Choroid plexus epithelial cell (primary cell): ENCODE measurements around the gene GPRC5A.

Source experiments
- DNase-seq: peaks from one replicate; pipeline ENCODE4 v3.0.0-alpha.2; 2010; ENCODE audit warnings: low read depth
- H3K4me3 ChIP-seq: 2 replicates; pipeline ENCODE4 v1.5.1; 2011; ENCODE audit warnings: low read depth, mild to moderate bottlenecking, control low read depth, low read length, moderate library complexity
- TF ChIP-seq, protein P1 (sequence below): conservative IDR thresholded peaks from 2 replicates; pipeline ENCODE4 v1.5.1; 2011; ENCODE audit warnings: low read depth, mild to moderate bottlenecking, control low read depth, inconsistent platforms, low read length, moderate library complexity

Gene GPRC5A

DNA sequence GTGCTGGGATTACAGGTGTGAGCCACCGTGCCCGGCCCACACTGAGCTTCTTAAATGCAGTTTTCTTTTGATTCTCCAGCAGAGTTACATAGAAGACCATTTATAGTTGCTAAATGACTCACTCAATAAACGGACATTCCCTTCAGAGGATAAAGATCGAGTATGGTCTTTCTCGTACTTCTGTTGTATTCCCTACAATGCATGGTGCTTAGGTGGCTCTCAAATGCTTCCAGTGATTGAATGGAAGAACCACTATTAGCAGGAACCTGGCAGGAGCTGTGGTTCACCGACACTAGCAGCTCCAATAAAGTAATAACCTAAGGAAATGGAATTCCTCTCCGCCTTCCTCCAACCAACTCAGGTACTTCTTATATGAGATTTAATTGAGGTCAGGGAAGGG lies 3.9 kb upstream of the GPRC5A start:
- DNase-seq = no peak
- no peak overlapping the region for H3K4me3 ChIP-seq
- TF ChIP-seq, protein P1, sequence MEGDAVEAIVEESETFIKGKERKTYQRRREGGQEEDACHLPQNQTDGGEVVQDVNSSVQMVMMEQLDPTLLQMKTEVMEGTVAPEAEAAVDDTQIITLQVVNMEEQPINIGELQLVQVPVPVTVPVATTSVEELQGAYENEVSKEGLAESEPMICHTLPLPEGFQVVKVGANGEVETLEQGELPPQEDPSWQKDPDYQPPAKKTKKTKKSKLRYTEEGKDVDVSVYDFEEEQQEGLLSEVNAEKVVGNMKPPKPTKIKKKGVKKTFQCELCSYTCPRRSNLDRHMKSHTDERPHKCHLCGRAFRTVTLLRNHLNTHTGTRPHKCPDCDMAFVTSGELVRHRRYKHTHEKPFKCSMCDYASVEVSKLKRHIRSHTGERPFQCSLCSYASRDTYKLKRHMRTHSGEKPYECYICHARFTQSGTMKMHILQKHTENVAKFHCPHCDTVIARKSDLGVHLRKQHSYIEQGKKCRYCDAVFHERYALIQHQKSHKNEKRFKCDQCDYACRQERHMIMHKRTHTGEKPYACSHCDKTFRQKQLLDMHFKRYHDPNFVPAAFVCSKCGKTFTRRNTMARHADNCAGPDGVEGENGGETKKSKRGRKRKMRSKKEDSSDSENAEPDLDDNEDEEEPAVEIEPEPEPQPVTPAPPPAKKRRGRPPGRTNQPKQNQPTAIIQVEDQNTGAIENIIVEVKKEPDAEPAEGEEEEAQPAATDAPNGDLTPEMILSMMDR = no peak

DNA sequence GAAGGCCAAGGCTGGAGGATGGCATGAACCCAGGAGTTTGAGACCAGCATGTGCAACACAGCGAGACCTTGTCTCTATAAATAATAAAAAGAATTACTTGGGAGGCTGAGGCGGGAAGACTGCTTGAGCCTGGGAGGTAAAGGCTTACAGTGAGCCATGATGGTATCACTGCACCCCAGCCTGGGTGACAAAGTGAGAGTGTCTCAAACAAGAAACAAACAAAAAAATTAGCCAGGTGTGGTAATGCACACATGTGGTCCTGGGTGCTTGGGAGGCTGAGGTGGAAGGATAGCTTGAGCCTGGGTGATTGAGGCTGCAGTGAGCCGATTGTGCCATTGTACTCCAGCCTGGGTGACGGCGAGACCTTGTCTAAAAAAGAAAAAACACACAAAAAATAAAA lies 1.7 kb upstream of the GPRC5A start:
- TF ChIP-seq, protein P1 = no peak
- no peak overlapping the region for H3K4me3 ChIP-seq
- no peak for DNase-seq

DNA sequence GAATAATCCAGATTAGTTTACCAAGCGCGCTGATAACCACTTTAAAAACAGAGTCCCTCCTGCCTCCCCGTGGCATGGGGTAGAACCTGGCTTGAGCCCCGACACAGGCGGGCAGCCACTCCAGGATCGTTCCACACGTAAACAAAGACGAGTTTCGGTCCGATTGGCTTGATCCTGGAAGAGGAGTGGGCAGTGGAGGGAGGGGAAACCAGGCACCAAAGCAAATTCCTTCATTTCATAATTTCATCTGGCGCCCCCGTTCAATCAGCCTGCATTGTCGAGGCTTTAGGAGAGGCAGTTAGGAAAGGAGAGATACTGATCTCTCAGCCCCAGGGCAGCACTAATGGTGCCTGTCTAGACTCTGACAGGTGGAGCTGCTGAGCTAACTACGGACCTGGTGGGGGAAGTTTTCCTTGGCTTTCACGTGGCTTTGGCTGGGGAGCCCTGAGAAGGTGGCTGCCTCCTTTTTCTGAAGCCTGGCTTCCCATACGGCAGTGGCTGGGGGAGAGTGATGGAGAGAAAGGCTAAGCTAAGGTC lies 751 bp upstream of the GPRC5A start:
- H3K4me3 ChIP-seq = peak overlapping the region; percentile 70
- TF ChIP-seq, protein P1 = peak; percentile 50
- peak; percentile 80 for DNase-seq

DNA sequence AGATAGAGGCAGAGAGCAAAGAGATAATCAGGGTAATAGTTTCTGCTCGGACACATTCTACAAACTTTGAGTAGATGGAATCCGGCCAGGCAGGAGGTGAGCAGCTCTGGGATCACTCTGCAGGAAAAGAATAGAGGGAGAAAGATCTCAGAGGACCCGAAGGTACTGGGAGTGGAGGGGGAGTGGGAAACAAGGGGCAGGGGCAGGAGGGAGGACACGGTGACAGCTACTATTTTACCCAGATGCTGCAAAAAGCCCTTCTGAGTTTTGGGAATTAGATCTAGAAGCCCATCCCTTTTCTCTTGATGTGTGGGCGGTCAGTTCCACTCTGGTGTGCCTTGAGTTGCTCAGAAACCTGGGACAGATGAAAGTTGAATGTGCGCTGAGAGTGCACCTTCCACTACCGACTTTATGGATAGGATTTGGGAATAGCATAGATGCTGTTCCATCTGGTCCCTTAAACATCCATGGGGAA lies 556 bp downstream of the GPRC5A start:
- H3K4me3 ChIP-seq = peak overlapping the region; percentile 70
- TF ChIP-seq, protein P1 = no peak
- no peak for DNase-seq

DNA sequence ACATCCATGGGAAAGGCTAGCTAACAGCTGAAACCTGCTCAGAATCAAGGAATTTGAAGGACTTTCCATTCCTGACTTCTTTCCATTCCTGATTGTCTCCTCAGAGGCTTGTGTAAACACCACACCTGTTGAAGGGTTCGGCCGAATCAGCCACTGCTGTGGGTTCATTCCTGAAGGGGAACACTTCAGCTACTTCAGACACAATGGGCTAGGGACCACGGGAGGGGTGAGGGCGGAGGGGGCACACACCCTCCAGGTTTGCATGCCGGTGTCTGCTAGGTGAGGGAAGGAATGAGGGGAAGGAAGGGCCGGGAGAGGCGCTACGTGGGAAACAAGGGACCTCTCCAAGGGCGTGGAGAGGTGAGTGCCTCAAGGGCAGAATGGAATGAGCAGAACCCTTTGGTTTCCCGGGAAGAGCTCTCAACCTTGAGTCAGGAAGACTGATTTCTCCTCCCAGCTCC lies 1.3 kb downstream of the GPRC5A start:
- peak overlapping the region; percentile 70 for H3K4me3 ChIP-seq
- TF ChIP-seq, protein P1 = no peak
- DNase-seq = no peak

DNA sequence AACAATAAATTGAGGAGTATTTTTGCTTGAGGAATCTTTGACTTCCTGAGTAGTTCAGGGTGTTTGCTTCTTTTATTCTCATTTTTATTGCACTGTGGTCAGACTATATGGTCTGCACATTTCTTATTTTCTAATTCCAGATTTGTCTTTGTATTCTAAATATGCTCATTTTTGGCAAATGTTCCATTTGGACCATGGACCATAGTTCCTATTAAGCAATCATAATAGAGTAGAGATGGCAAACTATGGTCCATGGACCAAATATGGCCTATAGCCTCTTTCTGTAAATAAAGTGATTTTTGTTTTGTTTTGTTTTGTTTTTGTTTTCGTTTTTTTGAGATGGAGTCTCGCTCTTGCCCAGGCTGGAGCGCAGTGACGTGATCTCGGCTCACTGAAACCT lies 2.1 kb downstream of the GPRC5A start:
- TF ChIP-seq, protein P1 = no peak
- no peak for DNase-seq
- peak overlapping the region; percentile 70 for H3K4me3 ChIP-seq

DNA sequence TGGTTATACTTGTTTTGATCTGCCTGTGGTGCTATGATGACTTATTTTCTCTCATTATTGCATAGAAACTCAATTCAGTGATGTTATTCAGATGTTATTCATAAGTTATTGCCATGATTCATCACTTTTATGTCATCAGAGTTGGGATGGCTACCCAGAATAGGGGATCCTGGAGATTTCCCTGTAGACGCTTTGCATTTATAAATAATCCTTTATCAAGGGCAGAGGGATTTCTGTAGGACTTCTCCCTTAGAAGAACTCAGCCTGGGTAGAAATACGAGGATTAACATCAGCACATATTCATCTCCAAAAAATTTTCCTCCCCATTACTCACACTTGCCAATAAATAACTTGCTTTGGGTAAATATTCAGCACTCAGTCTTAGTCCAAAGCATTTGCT lies 4.9 kb downstream of the GPRC5A start:
- H3K4me3 ChIP-seq = no peak overlapping the region
- DNase-seq = peak; percentile 58
- TF ChIP-seq, protein P1 = no peak
